OCI-LY7 (cell line): ENCODE measurements around the gene PGAP1. TPM values are rescaled to one million over a fixed set of nuclear protein-coding genes. Genes with fewer than 3 reads are reported as not detected.

Experiments
- Bru-seq: library from RNA; stranded (reverse); fragments of 400-500 nt; gene quantifications from one replicate; lab custom pipeline; 2021; lab: Mats Ljungman, UMichigan
- BruChase-seq, 2 experiments: library from RNA; stranded (reverse); fragments of 400-500 nt; gene quantifications; one replicate each; lab custom pipeline; 2021; lab: Mats Ljungman, UMichigan
- BruUV-seq: library from RNA; stranded (reverse); fragments of 400-500 nt; replicated peaks from 2 replicates; lab custom pipeline; 2021; lab: Mats Ljungman, UMichigan
- CTCF ChIA-PET: fragments of 300-600 bp; sonication (Branson Sonifier 250); formaldehyde crosslinking; loops from one replicate; lab custom pipeline; 2022; ENCODE audit warnings: antibody characterized with exemption; ENCODE audit not compliant: unreplicated experiment; lab: Charles Lee
- POLR2A ChIA-PET: fragments of 300-600 bp; sonication (Branson Sonifier 250); formaldehyde crosslinking; loops from one replicate; lab custom pipeline; 2022; ENCODE audit warnings: antibody characterized with exemption; lab: Charles Lee
- DNase-seq: peaks from one replicate; pipeline ENCODE4 v3.0.0-alpha.2; 2015; ENCODE audit warnings: low spot score
- H2AFZ ChIP-seq: fragments of 200-600 bp; sonication (generic), shearing (Covaris generic); 2 replicates; pipeline ENCODE4 v1.6.1; 2014; ENCODE audit warnings: mild to moderate bottlenecking, antibody characterized with exemption, low read length, moderate library complexity
- H3K27ac ChIP-seq: fragments of 200-600 bp; sonication (generic); 2 replicates; pipeline ENCODE4 v1.5.1; 2014; ENCODE audit warnings: mixed run types, low read depth, mild to moderate bottlenecking, moderate library complexity, low read length, inconsistent platforms; ENCODE audit not compliant: poor library complexity, severe bottlenecking
- H3K36me3 ChIP-seq: fragments of 200-600 bp; sonication (generic); 2 replicates; pipeline ENCODE4 v1.6.1; 2014; ENCODE audit warnings: mild to moderate bottlenecking, antibody characterized with exemption, low read length, moderate library complexity, mixed read lengths; ENCODE audit not compliant: insufficient read depth
- H3K4me1 ChIP-seq: fragments of 200-600 bp; sonication (generic); 2 replicates; pipeline ENCODE4 v1.5.1; 2014; ENCODE audit warnings: mild to moderate bottlenecking, low read length; ENCODE audit not compliant: insufficient read depth, poor library complexity, severe bottlenecking
- H3K4me2 ChIP-seq: fragments of 200-600 bp; sonication (generic); 2 replicates; pipeline ENCODE4 v1.6.1; 2014; ENCODE audit warnings: mild to moderate bottlenecking, low read length
- H3K4me3 ChIP-seq: fragments of 200-600 bp; sonication (generic); 2 replicates; pipeline ENCODE4 v1.5.1; 2014; ENCODE audit warnings: mild to moderate bottlenecking, low read depth, low read length; ENCODE audit not compliant: poor library complexity, severe bottlenecking
- H3K79me2 ChIP-seq: fragments of 200-600 bp; sonication (generic); 2 replicates; pipeline ENCODE4 v1.6.1; 2016; ENCODE audit warnings: low read depth, mild to moderate bottlenecking, low read length, moderate library complexity, mixed read lengths; ENCODE audit not compliant: insufficient read depth
- H3K9me2 ChIP-seq: fragments of 200-600 bp; sonication (generic); 2 replicates; pipeline ENCODE4 v1.6.1; 2016; ENCODE audit warnings: mild to moderate bottlenecking, low read length, mixed read lengths; ENCODE audit not compliant: insufficient read depth
- H3K9me3 ChIP-seq: fragments of 200-600 bp; sonication (generic); 2 replicates; pipeline ENCODE4 v1.6.1; 2014; ENCODE audit warnings: mild to moderate bottlenecking, mixed run types, low read length, mixed read lengths
- H4K20me1 ChIP-seq: fragments of 200-600 bp; sonication (generic); 2 replicates; pipeline ENCODE4 v1.6.1; 2014; ENCODE audit warnings: mild to moderate bottlenecking, antibody characterized with exemption, low read length, moderate library complexity, mixed read lengths; ENCODE audit not compliant: insufficient read depth
- EZH2phosphoT487 ChIP-seq: fragments of 200-600 bp; sonication (generic); IDR thresholded peaks from 2 replicates; pipeline ENCODE4 v1.6.1; 2018; ENCODE audit warnings: low read depth, borderline replicate concordance, mild to moderate bottlenecking, mixed run types, antibody characterized with exemption, low read length, moderate library complexity, mixed read lengths
- intact Hi-C: fragments of 100-400 bp; cut with micrococcal nuclease; formaldehyde crosslinking; loops from one replicate; pipeline ENCODE4 v1.10.0; 2022; ENCODE audit not compliant: unreplicated experiment
- long read RNA-seq: library from polyadenylated mRNA; stranded (forward); transcript quantifications from one replicate; pipeline ENCODE4 v2.0.0, GENCODE V29; 2022
- total RNA-seq, 2 experiments: library from RNA; depleted of rRNA in 1 of 2; stranded (reverse); fragments of >200 nt in 1 of 2; shearing (Covaris generic) in 1 of 2; gene quantifications; 2 replicates each; pipeline ENCODE4 v1.2.3, GENCODE V29; 2014 to 2022
- TF ChIP-seq, protein P1 (sequence below): fragments of 200-600 bp; sonication (generic); conservative IDR thresholded peaks from 2 replicates; pipeline ENCODE4 v1.5.1; 2014; ENCODE audit warnings: mild to moderate bottlenecking, antibody characterized with exemption, low read length, moderate library complexity, mixed read lengths

Gene PGAP1
- total RNA-seq (2014; rRNA removed; shearing (Covaris generic)): 0.51 and 0.54 TPM in 2 replicates
- 1.3 and 1.9 TPM in 2 replicates for total RNA-seq (2022)
- Bru-seq, nascent RNA: percentile 46 among the genes with signal in this experiment
- BruChase-seq, experiment 1, labeled RNA remaining after a 6-hour chase: percentile 39 among the genes with signal in this experiment
- BruChase-seq, experiment 2, labeled RNA remaining after a 2-hour chase: percentile 44 among the genes with signal in this experiment
- long read RNA-seq: 0 reads

- BruUV-seq: no TSS peak
- Histone ChIP-seq H3K9me3 (no peaks in the 10 kb centered on the region), H3K36me3 (no peaks in the 10 kb centered on the region), H3K9me2 (no peaks in the 10 kb centered on the region), H3K4me1 (peaks cover 12% of the 10 kb centered on the region), H4K20me1 (no peaks in the 10 kb centered on the region), H2AFZ (peak within 1 kb of the TSS; percentile 95), H3K4me2 (peak within 1 kb of the TSS; percentile 96), H3K4me3 (peak within 1 kb of the TSS; percentile 71), H3K27ac (no peak within 1 kb of the TSS), H3K79me2 (no peaks in the 10 kb centered on the region)
- ChIA-PET CTCF (no interaction called here), POLR2A (interaction anchor here (0.6 to 2.2 kb wide), 11 partner anchors 8 to 689 kb away, joined by 3 to 10 read pairs (median 3); partner anchors contain the start of gene GTF3C3)
- TF ChIP-seq, protein P1, sequence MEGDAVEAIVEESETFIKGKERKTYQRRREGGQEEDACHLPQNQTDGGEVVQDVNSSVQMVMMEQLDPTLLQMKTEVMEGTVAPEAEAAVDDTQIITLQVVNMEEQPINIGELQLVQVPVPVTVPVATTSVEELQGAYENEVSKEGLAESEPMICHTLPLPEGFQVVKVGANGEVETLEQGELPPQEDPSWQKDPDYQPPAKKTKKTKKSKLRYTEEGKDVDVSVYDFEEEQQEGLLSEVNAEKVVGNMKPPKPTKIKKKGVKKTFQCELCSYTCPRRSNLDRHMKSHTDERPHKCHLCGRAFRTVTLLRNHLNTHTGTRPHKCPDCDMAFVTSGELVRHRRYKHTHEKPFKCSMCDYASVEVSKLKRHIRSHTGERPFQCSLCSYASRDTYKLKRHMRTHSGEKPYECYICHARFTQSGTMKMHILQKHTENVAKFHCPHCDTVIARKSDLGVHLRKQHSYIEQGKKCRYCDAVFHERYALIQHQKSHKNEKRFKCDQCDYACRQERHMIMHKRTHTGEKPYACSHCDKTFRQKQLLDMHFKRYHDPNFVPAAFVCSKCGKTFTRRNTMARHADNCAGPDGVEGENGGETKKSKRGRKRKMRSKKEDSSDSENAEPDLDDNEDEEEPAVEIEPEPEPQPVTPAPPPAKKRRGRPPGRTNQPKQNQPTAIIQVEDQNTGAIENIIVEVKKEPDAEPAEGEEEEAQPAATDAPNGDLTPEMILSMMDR: no peak
- TF ChIP-seq EZH2phosphoT487: no peak
- DNase-seq: peak; percentile 85
- intact Hi-C loops: no loop called here
Measured at GRCh38 chr2:196926562-196927375, at the start of gene PGAP1. Gene PGAP1, minus strand, starts transcription at chr2:196926707. Its CDS starts 91 bp downstream, at chr2:196926616.

- H3K4me1 ChIP-seq: no peaks in the 10 kb centered on the region
- TF ChIP-seq, protein P1: no peak
- TF ChIP-seq EZH2phosphoT487: no peak
- H3K4me3 ChIP-seq: no peak overlapping the region
- H3K79me2 ChIP-seq: no peaks in the 10 kb centered on the region
- no TSS peak for BruUV-seq
- DNase-seq: no peak
- ChIA-PET CTCF (no interaction called here), POLR2A (no interaction called here)
- no peak overlapping the region for H2AFZ ChIP-seq
- H3K9me3 ChIP-seq: no peaks in the 10 kb centered on the region
- no peak overlapping the region for H3K27ac ChIP-seq
- no peak overlapping the region for H3K4me2 ChIP-seq
- intact Hi-C loops: no loop called here
- H3K9me2 ChIP-seq: no peaks in the 10 kb centered on the region
- no peaks in the 10 kb centered on the region for H4K20me1 ChIP-seq
- no peaks in the 10 kb centered on the region for H3K36me3 ChIP-seq
Measured at GRCh38 chr2:196974970-196975369, 48.5 kb upstream of the PGAP1 start.
